HG03139 (cell line): ENCODE measurements around the gene CLCF1.

Experiments
- ATAC-seq: cut with Tn5 transposase; IDR thresholded peaks from one replicate; pipeline ENCODE4 v1.9.1; 2021; ENCODE audit not compliant: unreplicated experiment

The CLCF1 gene

DNA sequence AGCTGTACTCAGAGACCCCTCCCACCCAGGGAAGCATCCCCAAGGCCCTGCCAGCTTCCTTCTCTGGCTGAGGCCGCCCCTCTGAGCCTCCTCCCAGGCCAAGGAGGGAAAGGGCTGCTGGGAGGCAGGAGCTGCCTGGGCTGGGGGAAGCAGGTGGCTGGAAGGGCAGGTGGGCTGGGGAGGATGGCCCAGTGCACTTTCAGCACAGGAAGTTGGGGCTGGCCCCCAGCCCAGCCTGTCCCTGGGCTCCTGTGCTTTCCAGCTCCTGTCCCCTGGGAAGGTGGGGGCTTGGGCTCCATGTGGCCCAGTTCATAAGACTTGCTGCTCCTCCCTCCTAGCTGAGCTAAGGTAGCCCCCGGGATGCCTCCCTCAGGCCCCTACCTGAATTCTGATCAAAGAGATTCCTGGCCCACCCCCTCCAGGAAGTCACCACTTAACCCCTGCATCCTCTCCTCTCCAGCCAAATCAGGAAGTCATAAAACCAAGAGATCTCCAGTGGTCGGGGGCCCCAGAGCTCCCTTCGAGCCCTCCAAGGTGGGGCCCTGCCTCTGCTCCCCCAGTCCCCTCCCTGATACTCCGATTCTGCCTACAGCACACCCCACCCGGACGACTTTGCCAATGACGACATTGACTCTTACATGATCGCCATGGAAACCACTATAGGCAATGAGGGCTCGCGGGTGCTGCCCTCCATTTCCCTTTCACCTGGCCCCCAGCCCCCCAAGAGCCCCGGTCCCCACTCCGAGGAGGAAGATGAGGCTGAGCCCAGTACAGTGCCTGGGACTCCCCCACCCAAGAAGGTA is 23.4 kb upstream of the CLCF1 start:
- ATAC-seq: no peak

DNA sequence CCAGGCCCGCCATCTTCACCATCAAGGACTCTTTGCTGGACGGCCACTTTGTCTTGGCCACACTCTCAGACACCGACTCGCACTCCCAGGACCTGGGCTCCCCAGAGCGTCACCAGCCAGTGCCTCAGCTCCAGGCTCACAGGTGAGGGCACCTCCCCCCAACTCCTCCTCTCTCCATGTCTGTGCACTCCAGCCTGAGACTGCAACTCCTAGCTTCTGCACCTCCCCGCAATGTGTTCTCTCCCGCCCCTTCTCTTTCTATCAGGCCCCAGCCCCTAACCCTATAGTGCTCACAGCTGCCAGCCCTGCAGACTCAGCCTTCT is 22.8 kb upstream of the CLCF1 start:
- ATAC-seq: no peak

DNA sequence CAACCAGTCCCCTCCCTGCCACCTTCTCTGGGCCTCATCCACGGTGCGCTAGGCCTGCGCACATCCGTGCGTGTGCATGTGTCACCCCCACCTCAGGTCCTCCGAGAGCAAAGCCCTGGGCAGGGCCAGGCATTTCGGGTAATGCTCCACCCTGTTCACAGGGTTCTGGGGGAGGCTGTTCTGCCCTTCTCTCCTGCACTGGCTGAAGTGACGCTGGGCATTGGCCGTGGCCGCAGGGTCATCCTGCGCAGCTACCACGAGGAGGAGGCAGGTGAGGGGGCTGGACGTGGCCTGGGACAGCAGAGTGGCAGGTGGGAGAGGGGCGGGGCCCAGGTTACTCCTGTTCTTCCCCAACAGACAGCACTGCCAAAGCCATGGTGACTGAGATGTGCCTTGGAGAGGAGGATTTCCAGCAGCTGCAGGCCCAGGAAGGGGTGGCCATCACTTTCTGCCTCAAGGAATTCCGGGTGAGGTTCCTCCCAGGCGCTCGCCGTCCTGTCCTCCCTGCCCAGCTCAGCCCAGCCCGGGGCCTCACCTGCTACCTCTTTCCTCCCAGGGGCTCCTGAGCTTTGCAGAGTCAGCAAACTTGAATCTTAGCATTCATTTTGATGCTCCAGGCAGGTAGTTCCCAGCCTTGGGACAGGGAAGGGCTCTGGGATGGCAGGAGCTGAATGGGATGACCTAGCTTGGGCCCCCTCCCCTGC is 22.3 kb upstream of the CLCF1 start:
- no peak for ATAC-seq

DNA sequence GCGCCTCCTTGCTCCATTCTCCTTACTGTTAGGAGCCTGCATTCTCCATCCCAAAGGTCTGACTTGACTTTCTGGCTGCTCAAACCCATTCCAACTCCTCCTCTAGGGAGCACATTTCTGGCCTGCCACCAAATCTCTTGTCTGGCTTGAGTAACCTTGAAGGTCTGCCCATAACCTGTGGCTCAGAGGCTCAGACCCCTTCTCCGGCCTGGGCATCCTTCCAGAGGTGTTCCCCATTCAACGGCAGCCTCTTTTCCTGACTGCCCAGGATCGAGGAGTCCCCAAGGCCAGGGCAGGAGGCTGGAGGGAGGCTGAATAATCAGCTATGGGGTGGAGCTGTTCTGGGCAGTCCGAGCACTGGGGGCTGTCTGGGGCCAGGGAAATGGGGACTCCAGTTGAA is 20.6 kb upstream of the CLCF1 start:
- ATAC-seq: no peak

DNA sequence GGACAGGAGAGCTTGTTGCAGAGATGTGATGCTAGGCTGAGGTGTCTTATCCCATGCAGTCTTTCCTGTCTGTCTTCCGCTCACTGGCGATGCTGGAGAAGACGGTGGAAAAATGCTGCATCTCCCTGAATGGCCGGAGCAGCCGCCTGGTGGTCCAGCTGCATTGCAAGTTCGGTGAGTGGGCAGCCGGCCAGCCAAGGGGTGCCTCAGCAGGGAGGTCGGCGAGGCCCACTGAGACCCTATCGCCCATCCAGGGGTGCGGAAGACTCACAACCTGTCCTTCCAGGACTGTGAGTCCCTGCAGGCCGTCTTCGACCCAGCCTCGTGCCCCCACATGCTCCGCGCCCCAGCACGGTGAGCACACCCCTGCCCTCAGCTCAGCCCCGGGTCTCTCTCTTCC is 20.0 kb upstream of the CLCF1 start:
- no peak for ATAC-seq

DNA sequence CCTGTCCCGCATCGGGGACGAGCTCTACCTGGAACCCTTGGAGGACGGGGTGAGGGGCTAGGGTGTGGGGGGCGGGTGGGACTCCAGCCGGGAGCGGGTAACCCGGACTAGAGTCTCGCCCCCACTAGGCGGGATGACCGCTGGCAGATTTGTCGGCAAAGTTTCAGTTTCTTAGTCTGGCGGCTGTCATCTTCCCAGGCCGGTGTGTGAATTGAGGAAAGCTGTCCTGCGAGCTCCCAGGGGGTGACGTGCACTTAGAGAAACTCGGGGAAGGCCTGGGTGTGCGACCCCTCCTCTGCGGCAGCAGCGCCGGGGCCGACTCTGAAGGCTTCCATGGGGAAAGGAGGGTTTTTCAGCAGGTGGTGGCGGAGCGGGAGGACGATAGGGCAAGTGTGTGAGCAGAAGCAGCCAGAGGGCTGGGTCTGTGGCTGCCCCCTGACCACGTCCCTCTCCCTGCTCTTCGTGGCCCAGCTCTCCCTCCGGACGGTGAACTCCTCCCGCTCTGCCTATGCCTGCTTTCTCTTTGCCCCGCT is 18.9 kb upstream of the CLCF1 start:
- peak; percentile 5 for ATAC-seq

DNA sequence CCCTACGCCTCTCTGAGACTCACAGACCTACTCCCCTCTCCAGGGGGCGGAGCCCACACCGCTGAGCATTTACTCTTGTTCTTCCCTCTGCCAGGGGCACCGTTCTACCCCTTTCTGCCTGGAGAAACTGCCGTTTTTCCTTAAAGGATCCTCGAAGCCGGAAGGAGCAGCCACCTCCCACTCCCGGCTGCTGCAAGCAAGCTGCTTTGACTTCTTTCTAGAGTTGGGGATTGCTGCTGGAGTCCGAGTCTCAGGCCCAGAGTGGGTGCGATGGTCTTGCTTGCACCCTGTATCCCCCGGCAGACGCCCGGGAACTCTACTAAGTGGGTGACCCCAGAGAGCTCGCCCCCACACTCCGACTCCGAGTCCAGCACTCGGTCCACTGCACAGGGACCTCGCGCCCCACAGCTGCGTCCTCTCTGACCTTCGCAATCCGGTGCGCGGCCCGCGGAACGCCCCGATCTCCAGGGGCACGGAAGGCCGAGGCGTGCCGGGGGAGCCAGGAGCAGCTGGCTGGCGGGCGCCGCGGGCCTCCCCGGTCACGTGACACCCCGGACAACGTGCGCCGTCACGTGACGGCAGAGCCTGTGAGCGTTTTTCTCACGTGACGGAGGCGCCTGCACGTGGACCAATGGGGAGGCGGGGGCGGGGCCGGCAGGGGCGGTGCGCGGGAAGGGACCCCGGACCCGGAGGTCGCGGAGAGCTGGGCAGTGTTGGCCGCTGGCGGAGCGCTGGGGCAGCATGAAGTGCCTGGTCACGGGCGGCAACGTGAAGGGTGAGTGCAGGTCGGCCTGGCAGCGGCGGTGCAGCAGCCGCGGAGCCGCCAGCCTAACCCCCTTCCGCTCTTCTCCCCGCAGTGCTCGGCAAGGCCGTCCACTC is 18.1 kb upstream of the CLCF1 start, which contains the start of gene RAD9A:
Gene RAD9A, plus strand, starts transcription at position 683 of the 879 bp plus-strand sequence. Its CDS starts 59 bp downstream, at position 742.
- peak; percentile 60 for ATAC-seq

DNA sequence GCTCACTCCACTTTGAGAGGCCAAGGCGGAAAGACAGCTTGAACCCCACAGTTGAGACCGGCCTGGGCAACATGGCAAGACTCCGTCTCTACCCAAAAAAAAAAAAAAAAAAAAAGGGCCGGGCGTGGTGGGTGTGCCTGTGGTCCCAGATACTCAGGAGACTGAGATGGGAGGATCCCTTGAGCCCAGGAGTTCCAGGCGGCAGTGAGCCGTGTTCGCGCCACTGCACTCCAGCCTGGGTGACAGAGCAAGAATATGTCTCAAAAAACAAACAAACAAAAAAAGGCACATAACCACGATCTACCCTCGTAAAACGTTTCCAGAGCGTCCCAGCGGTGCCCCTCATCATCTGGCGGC is 17.5 kb upstream of the CLCF1 start:
- ATAC-seq: no peak

DNA sequence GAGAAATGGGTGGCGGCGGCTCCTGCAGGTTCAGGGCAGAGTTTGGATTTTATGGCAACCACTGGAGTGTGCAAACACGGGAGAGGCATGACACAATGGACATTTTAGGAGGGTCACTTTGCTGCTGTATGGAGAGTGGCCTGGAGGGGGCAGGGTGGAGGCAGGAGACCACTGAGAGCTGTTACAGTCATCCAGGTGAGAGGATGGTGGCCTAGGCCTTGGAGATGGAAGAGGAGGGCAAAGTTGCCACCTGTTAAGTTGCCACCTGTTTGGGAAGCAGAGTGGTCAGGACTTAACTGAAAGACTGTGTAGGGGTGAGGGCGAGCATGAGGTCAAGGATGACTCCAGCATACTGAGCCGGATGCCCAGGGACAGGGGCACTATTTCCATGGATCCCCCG is 16.1 kb upstream of the CLCF1 start:
- ATAC-seq: no peak

DNA sequence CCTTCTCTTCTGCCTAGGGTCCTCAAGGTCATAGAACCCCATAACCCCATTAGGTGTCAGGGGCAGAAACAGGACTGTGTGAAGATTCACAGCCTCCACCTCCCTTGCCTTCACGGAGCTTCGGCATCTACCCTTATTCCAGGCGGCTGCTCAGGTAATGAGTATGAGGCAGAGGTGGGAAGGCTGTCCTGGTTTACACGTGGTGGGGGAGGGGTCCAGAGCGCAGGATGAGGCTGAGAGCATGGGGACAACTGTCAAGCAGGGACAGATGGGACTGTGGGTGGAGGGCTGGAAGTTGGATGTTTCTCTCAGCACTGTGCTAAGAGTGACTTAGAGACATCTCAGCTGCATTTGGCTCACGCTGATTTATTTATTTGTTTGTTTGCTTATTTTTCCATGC is 14.1 kb upstream of the CLCF1 start:
- ATAC-seq: no peak

DNA sequence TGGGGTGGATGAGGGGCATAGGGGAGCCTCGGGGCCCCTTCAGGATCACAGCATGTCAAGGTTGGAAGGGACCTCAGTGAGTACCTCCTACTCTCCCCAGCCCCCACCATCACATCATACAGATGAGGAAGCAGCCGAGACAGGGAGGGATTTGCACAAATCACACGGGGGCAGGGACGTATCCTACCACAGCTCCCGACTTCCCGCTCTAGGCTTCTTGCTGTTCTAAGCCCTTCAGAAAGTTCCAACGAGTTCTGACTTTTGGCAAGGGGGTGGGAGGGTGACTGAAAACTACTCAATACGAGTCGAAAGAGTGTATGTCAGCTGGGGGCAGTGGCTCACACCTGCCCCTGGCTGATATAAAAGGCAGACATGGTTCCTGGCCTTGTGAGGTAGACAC is 13.7 kb upstream of the CLCF1 start:
- ATAC-seq: no peak

DNA sequence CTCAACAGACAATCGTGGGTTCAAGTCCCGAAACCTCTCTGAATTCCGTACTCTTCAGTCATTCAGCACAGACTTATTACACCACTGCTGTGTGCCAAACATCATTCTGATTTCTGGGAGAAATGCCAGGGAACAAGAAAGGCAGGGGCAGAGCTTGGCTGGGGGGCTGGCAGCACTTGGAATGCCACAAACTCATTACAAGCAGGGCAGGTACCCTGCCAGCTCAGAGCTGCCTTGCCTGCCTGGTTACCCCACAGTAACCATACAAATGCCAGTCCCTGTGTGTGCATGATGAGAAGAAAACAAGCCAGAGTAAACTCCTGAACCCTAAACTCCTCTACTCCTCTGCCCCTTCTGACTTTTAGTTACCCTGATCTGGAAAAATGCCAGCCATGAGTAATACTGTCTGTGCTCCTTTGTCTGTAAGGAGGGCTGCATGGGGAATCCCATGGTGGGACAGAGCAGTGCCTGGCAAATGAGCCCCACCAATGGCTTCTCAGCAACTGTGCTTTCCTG is 11.5 kb upstream of the CLCF1 start:
- ATAC-seq: no peak

DNA sequence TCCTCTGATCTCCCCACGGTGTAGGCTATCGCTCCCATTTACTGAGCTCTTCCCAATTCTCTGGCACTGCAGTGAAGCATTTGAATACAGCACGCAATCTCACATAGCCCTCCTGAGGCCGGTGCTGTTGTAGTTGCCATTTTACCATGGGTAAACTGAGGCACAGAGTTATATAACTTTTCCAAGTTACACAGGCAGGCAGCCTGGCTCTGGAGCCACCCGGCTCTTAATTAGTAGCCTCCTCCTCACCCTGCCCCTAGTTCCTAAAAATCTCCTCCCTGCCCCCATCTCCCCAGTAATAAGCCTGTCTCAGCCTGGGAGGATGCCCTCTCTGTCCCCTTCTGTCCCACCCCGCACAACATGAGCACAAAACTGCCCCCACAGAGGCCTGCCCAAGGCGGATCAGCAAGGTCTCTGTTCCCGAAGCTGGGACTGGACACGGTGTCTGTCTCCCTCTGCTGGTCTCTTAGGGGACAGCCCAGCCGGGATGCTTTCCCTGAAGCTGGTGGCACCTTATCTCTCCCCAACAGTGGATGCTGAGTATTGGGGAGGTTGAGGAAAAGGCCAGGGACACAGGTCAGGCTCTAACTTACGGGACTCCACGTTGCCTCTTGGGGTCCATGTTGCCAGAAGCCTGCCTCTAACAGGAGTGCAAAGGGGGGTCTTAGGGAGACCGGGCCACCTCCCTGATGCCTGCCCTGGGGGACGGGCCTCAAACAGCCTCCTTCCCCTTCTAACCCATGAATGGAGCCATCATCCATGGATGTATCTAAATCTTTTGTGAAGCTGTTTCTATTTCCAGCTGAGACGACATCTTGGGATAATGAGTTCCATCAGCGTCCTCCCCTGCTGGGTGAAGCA is 9.1 kb upstream of the CLCF1 start:
- no peak for ATAC-seq

DNA sequence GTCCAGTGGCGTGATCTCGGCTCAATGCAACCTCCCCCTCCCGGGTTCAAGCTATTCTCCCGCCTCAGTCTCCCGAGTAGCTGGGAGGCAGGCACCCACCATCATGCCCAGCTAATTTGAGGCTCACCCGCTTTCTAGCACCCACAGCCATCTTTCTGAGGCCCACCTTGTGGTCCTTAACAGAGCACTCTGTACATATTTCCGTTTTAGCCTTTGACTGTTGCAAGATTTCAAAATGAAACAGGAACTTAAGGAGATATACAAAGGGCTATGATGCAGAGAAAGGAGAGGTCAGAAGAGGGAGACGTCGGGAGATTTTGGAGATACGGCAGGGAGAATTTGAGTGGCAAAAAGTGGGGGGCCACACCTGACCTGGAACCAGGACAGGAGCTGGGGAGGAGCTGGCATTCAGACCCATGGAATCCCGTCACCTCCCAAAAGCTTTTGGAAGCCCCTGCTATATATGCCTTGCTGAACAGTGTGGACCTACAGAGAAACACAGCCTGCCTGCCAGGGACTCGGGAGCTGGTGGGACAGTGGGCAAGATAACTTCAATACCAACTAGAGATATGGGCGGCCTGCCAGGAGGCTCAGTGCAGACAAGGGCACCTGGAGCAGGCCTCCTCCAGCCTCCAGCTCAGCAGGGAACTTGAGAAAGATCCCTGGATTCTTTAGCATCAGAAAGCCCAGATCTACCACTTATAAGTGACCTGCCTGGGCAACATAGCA is 8.0 kb upstream of the CLCF1 start:
- no peak for ATAC-seq

DNA sequence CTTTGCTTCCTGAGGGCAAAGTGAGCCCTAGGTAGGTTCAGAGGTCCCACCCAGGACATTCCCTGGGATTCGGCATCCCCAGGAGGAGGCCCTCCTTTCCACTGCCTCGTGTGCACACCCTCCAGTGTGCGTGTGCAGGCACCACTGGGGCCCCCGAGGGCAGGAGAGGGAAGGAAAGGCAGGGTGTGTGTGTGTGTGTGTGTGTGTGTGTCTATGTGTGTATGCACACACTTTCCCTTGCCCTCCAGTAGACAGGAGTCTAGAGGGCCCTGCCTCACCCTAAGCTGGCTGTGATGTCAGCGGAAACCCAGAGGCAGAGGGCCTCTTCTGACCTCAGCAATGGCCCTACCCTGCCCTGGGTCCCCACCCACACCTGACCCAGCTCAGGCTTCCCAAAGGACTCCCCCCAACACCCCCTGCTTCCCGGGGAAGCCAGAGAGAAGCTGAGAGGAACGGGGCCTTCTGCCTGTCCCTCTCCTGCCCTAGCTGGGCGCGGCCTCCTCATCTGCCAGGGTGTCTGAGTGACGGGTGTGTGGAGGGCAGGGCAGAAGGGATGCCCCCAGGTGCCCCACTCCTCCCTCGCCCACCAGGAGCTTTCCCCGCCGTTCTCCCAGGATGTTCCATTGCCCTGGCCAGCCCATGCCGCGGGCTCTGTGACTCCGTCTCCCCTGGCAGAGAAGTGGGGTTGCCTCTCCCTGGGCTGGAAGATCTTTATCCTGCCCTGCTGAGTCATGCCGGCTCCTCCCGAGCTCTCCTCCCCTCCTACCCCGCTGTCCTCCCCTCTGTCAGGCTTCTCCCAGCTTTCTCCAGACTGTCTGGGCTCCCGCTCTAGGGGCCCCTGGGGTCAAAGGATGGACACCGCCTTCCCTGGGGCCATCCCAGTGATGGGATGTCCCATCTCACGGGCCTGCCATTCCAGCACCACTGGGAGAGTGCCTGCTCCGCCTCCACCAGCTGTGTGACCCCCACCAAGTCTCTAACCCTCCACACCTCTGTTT is 6.0 kb upstream of the CLCF1 start:
- no peak for ATAC-seq

DNA sequence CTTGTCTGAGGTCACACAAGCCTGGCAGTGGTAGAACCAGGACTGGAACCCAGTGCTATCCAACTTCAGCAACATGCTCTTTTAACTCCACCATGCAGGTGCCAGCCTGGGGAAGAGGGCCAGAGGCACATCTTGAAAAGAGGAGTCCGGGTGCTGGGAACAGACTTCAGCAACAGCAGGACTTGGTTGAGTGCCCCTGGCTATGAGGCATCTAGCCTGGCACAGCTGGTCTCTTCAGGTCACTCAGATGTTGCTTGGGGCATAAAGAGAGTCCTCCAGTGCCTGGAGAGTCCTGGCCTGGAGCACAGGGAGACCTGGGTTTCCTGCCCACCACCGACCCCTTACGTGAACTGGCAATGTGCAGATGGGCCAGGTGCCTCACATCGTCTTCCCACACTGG is 5.1 kb upstream of the CLCF1 start:
- no peak for ATAC-seq

DNA sequence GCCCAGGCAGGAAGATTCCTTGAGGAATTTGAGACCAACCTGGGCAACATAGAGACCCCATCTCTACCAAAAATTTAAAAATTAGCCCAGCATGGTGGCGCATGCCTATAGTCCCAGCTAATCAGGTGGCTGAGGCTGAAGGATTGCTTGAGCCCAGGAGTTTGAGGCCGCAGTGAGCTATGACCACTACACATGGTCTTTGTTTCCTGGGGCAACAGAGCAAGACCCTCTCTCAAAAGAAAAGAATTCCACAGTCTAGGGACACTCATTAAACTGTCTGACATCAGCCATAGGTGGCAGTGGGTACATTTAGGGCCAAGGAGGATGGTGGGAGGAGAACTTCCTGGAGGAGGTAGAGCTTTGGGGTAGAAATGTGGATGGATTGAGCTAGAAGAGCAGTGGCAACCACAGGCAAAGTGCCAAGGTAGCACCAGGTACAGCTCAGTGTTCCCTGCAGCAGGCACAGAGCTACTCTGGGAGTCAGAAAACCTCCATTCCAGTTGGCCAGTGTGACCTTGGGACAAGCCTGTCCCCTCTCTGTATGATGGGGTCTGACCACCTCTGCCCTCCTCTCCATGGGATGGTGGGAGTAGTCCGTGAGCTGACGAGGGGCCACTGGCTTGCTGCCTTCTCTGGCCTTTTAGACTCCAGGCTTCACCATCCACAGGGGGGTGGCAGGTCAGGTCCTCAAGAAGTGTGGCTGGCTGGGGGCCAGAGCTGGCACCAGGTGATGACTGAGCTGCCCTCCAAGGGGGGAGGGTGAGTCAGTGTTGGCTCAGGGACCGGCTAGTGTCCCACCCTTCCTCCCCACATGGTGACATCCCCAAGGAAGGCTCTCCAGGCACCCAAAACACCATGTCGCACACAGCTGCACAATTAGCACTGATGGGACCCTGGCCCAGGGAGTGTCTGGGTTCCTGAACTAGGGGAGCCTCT is 3.7 kb upstream of the CLCF1 start:
- ATAC-seq: no peak
